H1 (cell line): ENCODE results near the gene BAHD1. TPM values are rescaled to one million over a fixed set of nuclear protein-coding genes. Genes with fewer than 3 reads are reported as not detected.

Experiments
- CTCF ChIA-PET: fragments of 300-600 bp; sonication (Branson Sonifier 250); formaldehyde crosslinking; loops from one replicate; lab custom pipeline; 2021; ENCODE audit not compliant: partially characterized antibody; lab: Charles Lee
- POLR2A ChIA-PET: fragments of 300-600 bp; sonication (Branson Sonifier 250); formaldehyde crosslinking; loops from one replicate; lab custom pipeline; 2021; ENCODE audit warnings: inconsistent platforms; ENCODE audit not compliant: partially characterized antibody; lab: Charles Lee
- DNase-seq, 2 experiments: peaks; one replicate each; pipeline versions ENCODE4 v3.0.0 to v3.0.0-alpha.2; 2010 to 2022; ENCODE audit warnings: low spot score in 2 of 2, low read depth in 1 of 2, mixed read lengths in 1 of 2
- FAIRE-seq: peaks from 2 replicates; lab custom pipeline; 2011; peaks lifted over from hg19 to GRCh38; lab: Jason Lieb, UNC
- H2AFZ ChIP-seq: 2 replicates; pipeline ENCODE4 v1.8.1; 2012; ENCODE audit warnings: low read length, inconsistent platforms
- H2AK5ac ChIP-seq: 2 replicates; pipeline ENCODE4 v1.6.1; 2013; ENCODE audit warnings: low read depth, low read length
- H2BK120ac ChIP-seq: replicated peaks from 2 replicates; pipeline ENCODE3; 2013; ENCODE audit warnings: low read depth, low read length, inconsistent platforms
- H2BK12ac ChIP-seq: 2 replicates; pipeline ENCODE4 v1.6.1; 2013; ENCODE audit warnings: low read depth, low read length
- H2BK15ac ChIP-seq: 2 replicates; pipeline ENCODE4 v1.6.1; 2013; ENCODE audit warnings: low read length
- H2BK20ac ChIP-seq: 2 replicates; pipeline ENCODE4 v1.6.1; 2013; ENCODE audit warnings: low read length
- H2BK5ac ChIP-seq: 2 replicates; pipeline ENCODE4 v1.6.1; 2013; ENCODE audit warnings: low read depth, low read length
- H3K14ac ChIP-seq: 2 replicates; pipeline ENCODE4 v1.6.1; 2013; ENCODE audit warnings: inconsistent platforms; ENCODE audit not compliant: insufficient read length
- H3K18ac ChIP-seq: 2 replicates; pipeline ENCODE4 v1.6.1; 2013; ENCODE audit warnings: low read length; ENCODE audit errors: extremely low read depth
- H3K23ac ChIP-seq: 2 replicates; pipeline ENCODE4 v1.6.1; 2013; ENCODE audit warnings: inconsistent platforms; ENCODE audit not compliant: insufficient read length
- H3K23me2 ChIP-seq: 2 replicates; pipeline ENCODE4 v1.6.1; 2013; ENCODE audit warnings: low read depth, low read length
- H3K27ac ChIP-seq: 2 replicates; pipeline ENCODE4 v1.6.1; 2011; ENCODE audit warnings: low read depth, low read length, inconsistent platforms
- H3K27me3 ChIP-seq, 4 experiments: replicated peaks in 1 of 4; 1 replicate in 1 of 4; 2 replicates in 3 of 4; pipeline versions ENCODE4 v1.6.1 to v1.8.1; 2011 to 2013; ENCODE audit warnings: low read length in 3 of 4, mild to moderate bottlenecking in 3 of 4, inconsistent platforms in 2 of 4, mixed read lengths in 2 of 4, moderate library complexity in 1 of 4; ENCODE audit not compliant: control insufficient read depth in 3 of 4, insufficient read depth in 3 of 4; ENCODE audit errors: extremely low read depth in 1 of 4
- H3K36me3 ChIP-seq, 4 experiments: 2 replicates each; pipeline versions ENCODE4 v1.6.1 to v1.8.1; 2011 to 2013; ENCODE audit warnings: mild to moderate bottlenecking in 4 of 4, low read length in 3 of 4, moderate library complexity in 2 of 4, control low read depth in 1 of 4, inconsistent platforms in 1 of 4; ENCODE audit not compliant: insufficient read depth in 4 of 4, control insufficient read depth in 2 of 4
- H3K4ac ChIP-seq: replicated peaks from 2 replicates; pipeline ENCODE3; 2013; ENCODE audit warnings: low read length, low read depth, mixed read lengths, inconsistent platforms; ENCODE audit not compliant: insufficient read length
- H3K4me1 ChIP-seq, 4 experiments: replicated peaks in 1 of 4; 1 replicate in 1 of 4; 2 replicates in 3 of 4; pipeline versions ENCODE4 v1.6.1 to v1.8.1; 2011 to 2013; ENCODE audit warnings: low read length in 3 of 4, inconsistent platforms in 2 of 4, mixed read lengths in 1 of 4; ENCODE audit not compliant: insufficient read depth in 4 of 4, control insufficient read depth in 3 of 4
- H3K4me2 ChIP-seq, 2 experiments: 2 replicates each; pipeline versions ENCODE4 v1.6.1 to v1.8.1; 2011 to 2013; ENCODE audit warnings: low read depth in 2 of 2, low read length in 2 of 2, control low read depth in 1 of 2, inconsistent platforms in 1 of 2, mild to moderate bottlenecking in 1 of 2; ENCODE audit not compliant: insufficient read depth in 1 of 2
- H3K4me3 ChIP-seq, 4 experiments: fragments of 200-600, 300-600 bp in 1 of 4; sonication (generic), shearing (Covaris generic), sonication (Bioruptor Twin) in 1 of 4; 2 replicates each; pipeline versions ENCODE4 v1.5.1 to v1.8.1; 2011 to 2016; ENCODE audit warnings: low read length in 4 of 4, low read depth in 3 of 4, control low read depth in 2 of 4, inconsistent platforms in 2 of 4, mild to moderate bottlenecking in 2 of 4, mixed read lengths in 1 of 4, moderate library complexity in 1 of 4; ENCODE audit not compliant: insufficient read depth in 2 of 4; ENCODE audit errors: extremely low read depth in 1 of 4
- H3K56ac ChIP-seq: replicated peaks from 2 replicates; pipeline ENCODE3; 2013; ENCODE audit warnings: low read depth, mild to moderate bottlenecking, mixed read lengths, low read length, inconsistent platforms; ENCODE audit not compliant: insufficient read length
- H3K79me1 ChIP-seq: 2 replicates; pipeline ENCODE4 v1.6.1; 2013; ENCODE audit warnings: low read depth, low read length, control low read depth
- H3K79me2 ChIP-seq, 2 experiments: 2 replicates each; pipeline versions ENCODE4 v1.6.1 to v1.8.1; 2012 to 2013; ENCODE audit warnings: low read length in 2 of 2, mild to moderate bottlenecking in 2 of 2, inconsistent platforms in 1 of 2; ENCODE audit not compliant: insufficient read depth in 2 of 2, control insufficient read depth in 1 of 2
- H3K9ac ChIP-seq, 4 experiments: replicated peaks in 1 of 4; 1 replicate in 1 of 4; 2 replicates in 3 of 4; pipeline versions ENCODE4 v1.6.1 to v1.8.1; 2011 to 2013; ENCODE audit warnings: low read depth in 3 of 4, low read length in 3 of 4, control low read depth in 2 of 4, mild to moderate bottlenecking in 2 of 4, moderate library complexity in 2 of 4, inconsistent platforms in 1 of 4; ENCODE audit errors: extremely low read depth in 1 of 4
- H3K9me3 ChIP-seq, 2 experiments: 2 replicates each; pipeline versions ENCODE4 v1.6.1 to v1.8.1; 2012 to 2013; ENCODE audit warnings: mild to moderate bottlenecking in 2 of 2, moderate library complexity in 2 of 2, control low read depth in 1 of 2, inconsistent platforms in 1 of 2, low read depth in 1 of 2, low read length in 1 of 2, mixed read lengths in 1 of 2; ENCODE audit not compliant: insufficient read depth in 2 of 2
- H4K20me1 ChIP-seq, 2 experiments: replicated peaks in 1 of 2; 2 replicates each; pipeline versions ENCODE3 to v1.8.1; 2011 to 2013; ENCODE audit warnings: inconsistent platforms in 2 of 2, low read length in 2 of 2, mild to moderate bottlenecking in 1 of 2; ENCODE audit not compliant: insufficient read depth in 2 of 2, control insufficient read depth in 1 of 2
- H4K5ac ChIP-seq: 2 replicates; pipeline ENCODE4 v1.6.1; 2013; ENCODE audit warnings: low read length, low read depth, mixed read lengths, inconsistent platforms; ENCODE audit not compliant: insufficient read length
- H4K8ac ChIP-seq: 2 replicates; pipeline ENCODE4 v1.8.0; 2013; ENCODE audit warnings: mild to moderate bottlenecking, moderate library complexity, low read length, inconsistent platforms; ENCODE audit not compliant: insufficient read depth; ENCODE audit errors: extremely low read depth
- H4K91ac ChIP-seq: replicated peaks from 2 replicates; pipeline ENCODE3; 2013; ENCODE audit warnings: low read length, mixed read lengths, inconsistent platforms; ENCODE audit not compliant: insufficient read length
- BRCA1 ChIP-seq: IDR thresholded peaks from 2 replicates; pipeline ENCODE4 v1.6.1; 2012; ENCODE audit warnings: low read depth, low read length, improper control_type of control experiment
- CBX8 ChIP-seq: fragments of 300-800, 300-1000 bp; sonication (generic); IDR thresholded peaks from 2 replicates; pipeline ENCODE4 v1.7.1; 2016; ENCODE audit warnings: low read depth, low read length, borderline replicate concordance
- CEBPB ChIP-seq: IDR thresholded peaks from 2 replicates; pipeline ENCODE4 v1.6.1; 2012; ENCODE audit warnings: low read depth, low read length
- CTCF ChIP-seq, 3 experiments: IDR thresholded peaks; 1 replicate in 2 of 3; 2 replicates in 1 of 3; pipeline versions ENCODE4 v1.5.1 to v1.6.1; 2011; ENCODE audit warnings: low read length in 3 of 3, mild to moderate bottlenecking in 3 of 3, inconsistent platforms in 2 of 3, low read depth in 1 of 3, moderate library complexity in 1 of 3; ENCODE audit not compliant: insufficient read depth in 1 of 3; ENCODE audit errors: control extremely low read depth in 1 of 3
- POLR2AphosphoS5 ChIP-seq: IDR thresholded peaks from 2 replicates; pipeline ENCODE4 v1.6.1; 2011; ENCODE audit warnings: low read depth, low read length
- RBBP5 ChIP-seq: IDR thresholded peaks from 2 replicates; pipeline ENCODE4 v1.7.1; 2012; ENCODE audit warnings: low read depth, mild to moderate bottlenecking, inconsistent platforms, low read length, moderate library complexity, borderline replicate concordance
- RNF2 ChIP-seq: fragments of 200-900, 300-1000 bp; sonication (generic); IDR thresholded peaks from 2 replicates; pipeline ENCODE4 v1.7.1; 2016; ENCODE audit warnings: borderline replicate concordance, low read depth, mild to moderate bottlenecking, antibody characterized with exemption, low read length; ENCODE audit not compliant: poor library complexity, severe bottlenecking; ENCODE audit errors: missing control alignments
- SAP30 ChIP-seq: fragments of 300-600 bp; sonication (generic); IDR thresholded peaks from 2 replicates; pipeline ENCODE4 v1.7.1; 2012; ENCODE audit warnings: low read length, moderate library complexity, mild to moderate bottlenecking, inconsistent platforms; ENCODE audit not compliant: insufficient read depth, insufficient replicate concordance
- SP2 ChIP-seq: IDR thresholded peaks from 2 replicates; pipeline ENCODE4 v1.6.1; 2012; ENCODE audit warnings: mild to moderate bottlenecking, low read length, inconsistent platforms
- SP4 ChIP-seq: IDR thresholded peaks from 2 replicates; pipeline ENCODE4 v1.6.1; 2012; ENCODE audit warnings: low read length, inconsistent platforms
- TEAD4 ChIP-seq: IDR thresholded peaks from 2 replicates; pipeline ENCODE4 v1.6.1; 2012; ENCODE audit warnings: low read depth, low read length, inconsistent platforms, mixed read lengths
- WGBS, 2 experiments: shearing (Covaris generic) in 1 of 2; methylation state at CpG; one replicate each; pipeline versions ENCODE4 v1.1.6 to v1.1.7; 2013 to 2015; ENCODE audit warnings: low lambda C conversion rate in 2 of 2, mixed read lengths in 2 of 2, inconsistent platforms in 1 of 2, low coverage in 1 of 2, missing lambda C conversion rate in 1 of 2; ENCODE audit not compliant: insufficient replicate concordance in 2 of 2, insufficient coverage in 1 of 2, insufficient read length in 1 of 2; ENCODE audit errors: extremely low coverage in 1 of 2, missing lambda C conversion rate in 1 of 2; 5-methylcytosine and 5-hydroxymethylcytosine counted together
- polyA plus RNA-seq, 7 experiments: library from polyadenylated mRNA; depleted of rRNA in 3 of 7; stranded (reverse) in 5 of 7; unstranded in 2 of 7; fragments of >200 nt in 5 of 7; fragments of 200-250 nt in 2 of 7; gene quantifications; 1 replicate in 5 of 7; 2 replicates in 1 of 7; 4 replicates in 1 of 7; pipeline versions ENCODE4 v1.2.1 to v1.2.3, GENCODE V29; 2011 to 2013; ENCODE audit warnings: missing spikeins in 2 of 7, mixed read lengths in 2 of 7
- total RNA-seq: library from RNA; stranded (reverse); fragmentation: NEBNext Ultra II Directional; extraction: Animal tissue kit (Norgen Biotek cat#: 25700); gene quantifications from 2 replicates; pipeline ENCODE4 v1.2.1, GENCODE V29; 2021

The BAHD1 gene
- total and polyA plus RNA-seq, 2 of the 8 experiments (the other 6 are each of a cell fraction or from before 2014, with no cell fraction given), result 15.0 to 38.9 TPM

- Histone ChIP-seq H3K79me1 (peaks cover 5% of the 10 kb centered on the region; the same call in 1 of the 2 replicates), H3K4me1 (peaks cover 0 to 17% (median 10%) of the 10 kb centered on the region in 4 experiments; a peak in 6 of 7 replicates), H3K4me2 (peak overlapping the region; percentile 87 to 91), H2BK15ac (peak overlapping the region; percentile 88; the same call in 1 of the 2 replicates), H2BK120ac (no peak overlapping the region), H3K14ac (no peak overlapping the region), H3K36me3 (peaks cover 0 to 4% (median 2%) of the 10 kb centered on the region in 4 experiments; a peak in 5 of 8 replicates), H4K5ac (no peak overlapping the region), H4K91ac (peak overlapping the region; percentile 45), H3K23ac (no peak overlapping the region), H3K9ac (peak overlapping the region in 3 of 4 experiments; percentile 27 to 65 (median 56); a peak in 6 of 7 replicates), H3K18ac (peak overlapping the region; percentile 55), H3K4ac (peak overlapping the region; percentile 91), H2BK5ac (peak overlapping the region; percentile 78; the same call in 1 of the 2 replicates), H3K9me3 (no peaks in the 10 kb centered on the region), H3K27ac (no peak overlapping the region), H2AK5ac (peak overlapping the region; percentile 75; the same call in 1 of the 2 replicates), H2AFZ (no peak overlapping the region; the same call in 1 of the 2 replicates), H3K56ac (no peak overlapping the region), H2BK12ac (peak overlapping the region; percentile 84; the same call in 1 of the 2 replicates), H3K4me3 (peak overlapping the region; percentile 68 to 87 (median 71)), H3K23me2 (peaks cover 16% of the 10 kb centered on the region), H4K20me1 (peaks cover 0 to 8% of the 10 kb centered on the region in 2 experiments), H3K79me2 (no peaks in the 10 kb centered on the region), H4K8ac (no peak overlapping the region), H2BK20ac (no peak overlapping the region), H3K27me3 (peaks cover 0 to 3% (median 0%) of the 10 kb centered on the region in 4 experiments; a peak in 1 of 7 replicates)
- DNase-seq, result peak in 1 of 2 experiments; percentile 29
- 15% methylated on average over 16 of the region's 16 CpGs; no CpG with 5 or more reads in 1 of the 2 experiments for WGBS, 2 experiments
- POLR2A ChIA-PET, result no interaction called here
- no peak for FAIRE-seq
- CTCF ChIA-PET, result interaction anchor here (1.1 kb wide), 1 partner anchor 33 kb away, joined by 3 read pairs; no protein-coding TSS in a partner anchor
- TF ChIP-seq CEBPB, result no peak
- no peak for TF ChIP-seq SP4
- TF ChIP-seq RNF2, result no peak
- no peak for TF ChIP-seq CTCF (IDR thresholded peaks at IDR 0.05; ENCODE audit: control extremely low read depth in 1 of 3, insufficient read depth in 1 of 3, low read depth in 1 of 3, low read length in 3 of 3)
- no peak for TF ChIP-seq BRCA1
- no peak for TF ChIP-seq RBBP5
- TF ChIP-seq TEAD4, result peak; percentile 91
- no peak for TF ChIP-seq SP2
- no peak for TF ChIP-seq POLR2AphosphoS5
- TF ChIP-seq CBX8, result no peak
- TF ChIP-seq SAP30, result peak; percentile 29
Measured at GRCh38 chr15:40471808-40472150, 31.0 kb downstream of the BAHD1 start.
